OCI-LY3 (cell line): ENCODE results near the gene FAM204A.

Experiments used
- EZH2phosphoT487 ChIP-seq: fragments of 200-600 bp; shearing (Covaris generic); IDR thresholded peaks from 2 replicates; pipeline ENCODE4 v1.6.1; 2018; ENCODE audit warnings: antibody characterized with exemption, mixed run types, low read depth
- TF ChIP-seq, protein P1 (sequence below): fragments of 200-600, 300-600 bp; sonication (generic); IDR thresholded peaks from 2 replicates; pipeline ENCODE4 v1.5.1; 2014; ENCODE audit warnings: antibody characterized with exemption, low read length, low read depth

DNA sequence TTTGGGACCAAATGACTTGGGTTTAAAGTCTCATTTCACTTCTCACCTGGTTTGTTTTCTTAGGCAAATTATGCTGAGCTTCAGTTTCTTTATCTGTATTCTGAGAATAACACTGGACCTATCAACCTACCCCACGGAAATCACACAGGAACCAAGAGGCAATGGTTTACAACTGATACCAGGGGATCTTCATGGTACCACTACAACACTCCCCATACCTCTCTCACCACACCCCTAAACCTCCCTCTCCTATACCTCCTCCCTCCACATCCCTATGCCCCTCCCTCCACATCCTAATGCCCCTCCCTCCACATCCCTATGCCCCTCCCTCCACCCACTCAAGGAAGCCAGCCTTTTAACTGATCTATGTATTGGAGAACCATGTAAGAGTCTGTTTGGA, 9.9 kb downstream of the FAM204A start:
- TF ChIP-seq, protein P1, sequence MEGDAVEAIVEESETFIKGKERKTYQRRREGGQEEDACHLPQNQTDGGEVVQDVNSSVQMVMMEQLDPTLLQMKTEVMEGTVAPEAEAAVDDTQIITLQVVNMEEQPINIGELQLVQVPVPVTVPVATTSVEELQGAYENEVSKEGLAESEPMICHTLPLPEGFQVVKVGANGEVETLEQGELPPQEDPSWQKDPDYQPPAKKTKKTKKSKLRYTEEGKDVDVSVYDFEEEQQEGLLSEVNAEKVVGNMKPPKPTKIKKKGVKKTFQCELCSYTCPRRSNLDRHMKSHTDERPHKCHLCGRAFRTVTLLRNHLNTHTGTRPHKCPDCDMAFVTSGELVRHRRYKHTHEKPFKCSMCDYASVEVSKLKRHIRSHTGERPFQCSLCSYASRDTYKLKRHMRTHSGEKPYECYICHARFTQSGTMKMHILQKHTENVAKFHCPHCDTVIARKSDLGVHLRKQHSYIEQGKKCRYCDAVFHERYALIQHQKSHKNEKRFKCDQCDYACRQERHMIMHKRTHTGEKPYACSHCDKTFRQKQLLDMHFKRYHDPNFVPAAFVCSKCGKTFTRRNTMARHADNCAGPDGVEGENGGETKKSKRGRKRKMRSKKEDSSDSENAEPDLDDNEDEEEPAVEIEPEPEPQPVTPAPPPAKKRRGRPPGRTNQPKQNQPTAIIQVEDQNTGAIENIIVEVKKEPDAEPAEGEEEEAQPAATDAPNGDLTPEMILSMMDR = no peak
- TF ChIP-seq EZH2phosphoT487 = no peak
